Left renal pelvis (tissue), 4 donors: ENCODE results near the gene BORCS8. TPM values are rescaled to one million over a fixed set of nuclear protein-coding genes. Genes with fewer than 3 reads are reported as not detected.
"Not testable (repeated sequence)": the region's sequence is repeated elsewhere in the genome, so short reads cannot be mapped to it uniquely, and the experiment has no call there.

Source experiments
- DNase-seq, 4 donors: peaks; one replicate each; pipeline ENCODE4 v3.0.0-alpha.2; 2013; ENCODE audit warnings: low read depth in 4 of 4, low spot score in 3 of 4
- polyA plus RNA-seq, 4 donors: library from polyadenylated mRNA; unstranded; fragments of 120-200 nt; gene quantifications; one replicate each; pipeline ENCODE4 v1.2.1, GENCODE V29; 2013; ENCODE audit not compliant: insufficient read length in 4 of 4

BORCS8 gene
- polyA plus RNA-seq, 4 donors = 13.3 to 24.9 (median 14.0) TPM

GRCh38 chr19:19154768-19155494, 37.0 kb downstream of the BORCS8 start:
- DNase-seq = no peak

- DNase-seq = no peak
Observed at GRCh38 chr19:19152668-19153384, 39.1 kb downstream of the BORCS8 start.

- DNase-seq = no peak
Observed at GRCh38 chr19:19151418-19151817, 40.5 kb downstream of the BORCS8 start.

GRCh38 chr19:19149435-19149834, 42.5 kb downstream of the BORCS8 start:
- DNase-seq = no peak

GRCh38 chr19:19148504-19148903, 43.4 kb downstream of the BORCS8 start:
- DNase-seq = not testable (repeated sequence)

- DNase-seq = no peak
Observed at GRCh38 chr19:19147344-19147743, 44.6 kb downstream of the BORCS8 start.

- DNase-seq = no peak
Observed at GRCh38 chr19:19146865-19147264, 45.1 kb downstream of the BORCS8 start.

- DNase-seq = peak in 2 of 4 donors; percentile 30 to 43
Observed at GRCh38 chr19:19145684-19146608, 46.0 kb downstream of the BORCS8 start.

- no peak for DNase-seq
Observed at GRCh38 chr19:19145281-19145680, 46.7 kb downstream of the BORCS8 start.

- DNase-seq = no peak
Observed at GRCh38 chr19:19142347-19142746, 49.6 kb downstream of the BORCS8 start.

- DNase-seq = no peak
Observed at GRCh38 chr19:19140476-19140875, 51.5 kb downstream of the BORCS8 start.

- no peak for DNase-seq
Observed at GRCh38 chr19:19139876-19140229, 52.1 kb downstream of the BORCS8 start.

GRCh38 chr19:19138109-19138981, 53.6 kb downstream of the BORCS8 start, which contains the start of gene TMEM161A:
TMEM161A (minus strand) TSS chr19:19138478; CDS start chr19:19138428, 50 bp downstream.
- DNase-seq = peak; percentile 93 to 98 (median 95)

- DNase-seq = no peak
Observed at GRCh38 chr19:19137556-19138108, 54.3 kb downstream of the BORCS8 start.

GRCh38 chr19:19135713-19136112, 56.2 kb downstream of the BORCS8 start:
- DNase-seq = not testable (repeated sequence)

GRCh38 chr19:19134687-19135158, 57.2 kb downstream of the BORCS8 start:
- no peak for DNase-seq

- DNase-seq = no peak
Observed at GRCh38 chr19:19133985-19134384, 58.0 kb downstream of the BORCS8 start.

- DNase-seq = no peak
Observed at GRCh38 chr19:19132912-19133311, 59.0 kb downstream of the BORCS8 start.

GRCh38 chr19:19131989-19132388, 60.0 kb downstream of the BORCS8 start:
- no peak for DNase-seq
